Measurements from ENCODE around the gene WDR7. TPM values are rescaled to one million over a fixed set of nuclear protein-coding genes. Genes with fewer than 3 reads are reported as not detected.

Gene WDR7
- 27.6 and 30.3 TPM in 2 replicates for total RNA-seq

GRCh38 chr18:56650944-56651770 lies at the start of gene WDR7:
WDR7 (plus strand) TSS chr18:56651359; CDS start chr18:56672516, 21,157 bp downstream.

GRCh38 chr18:56638232-56639103 lies 12.7 kb upstream of the WDR7 start, which contains the start of gene TXNL1:
TXNL1 (minus strand) TSS chr18:56638592; CDS start chr18:56638440, 152 bp downstream.

Other genes starting within 250 kb of the WDR7 start
- 57.1 and 71.8 TPM in 2 replicates for gene TXNL1, start 12.8 kb upstream of the WDR7 start, total RNA-seq